Keratinocyte (primary cell): ENCODE measurements around the gene SURF4. TPM values are rescaled to one million over a fixed set of nuclear protein-coding genes. Genes with fewer than 3 reads are reported as not detected.

ENCODE experiments used
- DNase-seq: peaks from one replicate; pipeline ENCODE4 v3.0.0-alpha.2; 2011; ENCODE audit warnings: low read depth, missing footprints, low spot score
- FAIRE-seq: peaks from 2 replicates; lab custom pipeline; 2011; peaks lifted over from hg19 to GRCh38; lab: Jason Lieb, UNC
- H2AFZ ChIP-seq: 2 replicates; pipeline ENCODE4 v1.6.0; 2012; ENCODE audit warnings: low read length, control low read depth, inconsistent platforms; ENCODE audit not compliant: control insufficient read depth
- H3K27ac ChIP-seq: 2 replicates; pipeline ENCODE4 v1.5.1; 2011; ENCODE audit warnings: low read length; ENCODE audit not compliant: control insufficient read depth, insufficient read depth
- H3K27me3 ChIP-seq: 3 replicates; pipeline ENCODE4 v1.6.0; 2011; ENCODE audit warnings: low read length; ENCODE audit not compliant: control insufficient read depth, insufficient read depth; ENCODE audit errors: extremely low read depth
- H3K36me3 ChIP-seq, 2 experiments: 2 replicates in 1 of 2; 3 replicates in 1 of 2; pipeline ENCODE4 v1.5.1; 2011; ENCODE audit warnings: low read length in 2 of 2, mild to moderate bottlenecking in 1 of 2; ENCODE audit not compliant: control insufficient read depth in 2 of 2, insufficient read depth in 2 of 2; ENCODE audit errors: extremely low read depth in 1 of 2
- H3K4me1 ChIP-seq: 3 replicates; pipeline ENCODE4 v1.5.1; 2011; ENCODE audit warnings: low read length; ENCODE audit not compliant: control insufficient read depth, insufficient read depth; ENCODE audit errors: extremely low read depth
- H3K4me2 ChIP-seq: 3 replicates; pipeline ENCODE4 v1.6.0; 2011; ENCODE audit warnings: low read depth, low read length; ENCODE audit not compliant: control insufficient read depth, insufficient read depth; ENCODE audit errors: extremely low read depth
- H3K4me3 ChIP-seq, 3 experiments: fragments of 200-600 bp in 1 of 3; sonication (generic) in 1 of 3; 2 replicates in 2 of 3; 3 replicates in 1 of 3; pipeline ENCODE4 v1.5.1; 2011 to 2016; ENCODE audit warnings: low read length in 3 of 3, mild to moderate bottlenecking in 3 of 3, control low read depth in 2 of 3, inconsistent platforms in 1 of 3, low read depth in 1 of 3, mixed read lengths in 1 of 3, mixed run types in 1 of 3, moderate library complexity in 1 of 3; ENCODE audit not compliant: control insufficient read depth in 2 of 3, insufficient read depth in 2 of 3; ENCODE audit errors: extremely low read depth in 1 of 3
- H3K79me2 ChIP-seq: 2 replicates; pipeline ENCODE4 v1.6.0; 2012; ENCODE audit warnings: low read length; ENCODE audit not compliant: control insufficient read depth, insufficient read depth
- H3K9ac ChIP-seq: 3 replicates; pipeline ENCODE4 v1.6.0; 2011; ENCODE audit warnings: low read length; ENCODE audit not compliant: control insufficient read depth, insufficient read depth; ENCODE audit errors: extremely low read depth
- H3K9me1 ChIP-seq: 3 replicates; pipeline ENCODE4 v1.6.0; 2011; ENCODE audit warnings: low read length; ENCODE audit not compliant: control insufficient read depth, insufficient read depth; ENCODE audit errors: extremely low read depth
- H3K9me3 ChIP-seq: 2 replicates; pipeline ENCODE4 v1.5.1; 2012; ENCODE audit warnings: low read depth, low read length; ENCODE audit not compliant: control insufficient read depth
- H4K20me1 ChIP-seq: 3 replicates; pipeline ENCODE4 v1.6.0; 2011; ENCODE audit warnings: low read length; ENCODE audit not compliant: control insufficient read depth, insufficient read depth; ENCODE audit errors: extremely low read depth
- CTCF ChIP-seq, 3 experiments: IDR thresholded peaks in 1 of 3; conservative IDR thresholded peaks in 1 of 3; optimal IDR thresholded peaks in 1 of 3; 2 replicates in 2 of 3; 3 replicates in 1 of 3; pipeline versions ENCODE3 to v1.5.1; 2011; ENCODE audit warnings: low read length in 3 of 3, mild to moderate bottlenecking in 3 of 3, moderate library complexity in 2 of 3, control low read depth in 1 of 3, inconsistent platforms in 1 of 3; ENCODE audit not compliant: insufficient read depth in 2 of 3; ENCODE audit errors: extremely low read depth in 1 of 3
- EZH2 ChIP-seq: IDR thresholded peaks from one replicate; pipeline ENCODE4 v1.6.1; 2012; ENCODE audit warnings: inconsistent platforms, mild to moderate bottlenecking, low read length, moderate library complexity
- dilution Hi-C: fragments of 300-500 bp; cut with MboI; formaldehyde crosslinking; loops from one replicate; pipeline ENCODE4 v1.7.0; 2020; ENCODE audit warnings: low sequenced_read_pairs; ENCODE audit not compliant: extremely low pct_ligation_motif_present
- polyA plus RNA-seq, 5 experiments: library from polyadenylated mRNA; depleted of rRNA in 3 of 5; stranded (reverse) in 3 of 5; stranded (forward) in 1 of 5; unstranded in 1 of 5; fragments of >200 nt; gene quantifications; 1 replicate in 1 of 5; 2 replicates in 3 of 5; 3 replicates in 1 of 5; pipeline versions ENCODE4 v1.2.1 to v1.2.3, GENCODE V29; 2011 to 2012; ENCODE audit warnings: missing spikeins in 2 of 5, low read depth in 1 of 5, low replicate concordance in 1 of 5

The SURF4 gene
- polyA plus RNA-seq, 1 donor (not counting 4 experiments of a cell fraction or from before 2014, with no cell fraction given) = 153 TPM

- dilution Hi-C loops = no loop called here
- FAIRE-seq (no peak), DNase-seq (no peak)
- H3K79me2 ChIP-seq = peaks cover 39% of the 10 kb centered on the region
- H3K4me2 ChIP-seq = no peak overlapping the region
- H2AFZ ChIP-seq = no peak overlapping the region
- H3K36me3 ChIP-seq = peaks cover 20 to 31% of the 10 kb centered on the region in 2 experiments
- H3K27ac ChIP-seq = no peak overlapping the region
- peaks cover 18% of the 10 kb centered on the region for H3K4me1 ChIP-seq
- H3K4me3 ChIP-seq = no peak overlapping the region
- H3K27me3 ChIP-seq = no peaks in the 10 kb centered on the region
- no peaks in the 10 kb centered on the region for H3K9me1 ChIP-seq
- H4K20me1 ChIP-seq = no peaks in the 10 kb centered on the region
- no peaks in the 10 kb centered on the region for H3K9me3 ChIP-seq
- H3K9ac ChIP-seq = no peak overlapping the region
- TF ChIP-seq EZH2 (no peak), CTCF (optimal IDR thresholded peaks at IDR 0.05 in 1 of 3, IDR thresholded peaks at IDR 0.05 in 1 of 3, conservative IDR thresholded peaks at IDR 0.05 in 1 of 3; ENCODE audit: extremely low read depth in 1 of 3, insufficient read depth in 2 of 3, low read length in 3 of 3) (no peak)
These were observed 44.0 kb downstream of the SURF4 start for GRCh38 chr9:133331641-133332380.

GRCh38 chr9:133331221-133331620, 44.6 kb downstream of the SURF4 start:
- no peak overlapping the region for H3K4me3 ChIP-seq
- H3K27me3 ChIP-seq = no peaks in the 10 kb centered on the region
- no peak overlapping the region for H2AFZ ChIP-seq
- H3K9ac ChIP-seq = no peak overlapping the region
- FAIRE-seq (no peak), DNase-seq (no peak)
- TF ChIP-seq CTCF (optimal IDR thresholded peaks at IDR 0.05 in 1 of 3, IDR thresholded peaks at IDR 0.05 in 1 of 3, conservative IDR thresholded peaks at IDR 0.05 in 1 of 3; ENCODE audit: extremely low read depth in 1 of 3, insufficient read depth in 2 of 3, low read length in 3 of 3) = no peak
- no peak for TF ChIP-seq EZH2
- H3K9me3 ChIP-seq = no peaks in the 10 kb centered on the region
- peaks cover 13% of the 10 kb centered on the region for H3K4me1 ChIP-seq
- H3K79me2 ChIP-seq = peaks cover 39% of the 10 kb centered on the region
- H3K4me2 ChIP-seq = no peak overlapping the region
- no peaks in the 10 kb centered on the region for H4K20me1 ChIP-seq
- dilution Hi-C loops = no loop called here
- H3K27ac ChIP-seq = no peak overlapping the region
- no peaks in the 10 kb centered on the region for H3K9me1 ChIP-seq
- peaks cover 20 to 31% of the 10 kb centered on the region in 2 experiments for H3K36me3 ChIP-seq
